Smooth muscle cell (in vitro differentiated cells): Measurements from ENCODE around the gene PTPRN2. TPM values are rescaled to one million over a fixed set of nuclear protein-coding genes. Genes with fewer than 3 reads are reported as not detected.

ENCODE experiments used
- DNase-seq: peaks from one replicate; lab custom pipeline; 2025; ENCODE audit not compliant: unreplicated experiment; lab: John Stamatoyannopoulos, UW
- H2AFZ ChIP-seq: fragments of 200-600 bp; sonication (generic); 2 replicates; pipeline ENCODE4 v1.6.0; 2016; ENCODE audit warnings: antibody characterized with exemption, low read depth, mild to moderate bottlenecking
- H3F3A ChIP-seq: fragments of 200-600 bp; sonication (generic); 2 replicates; pipeline ENCODE4 v1.6.0; 2017; ENCODE audit warnings: antibody characterized with exemption, low read depth
- H3K27ac ChIP-seq: fragments of 200-600 bp; sonication (generic); 2 replicates; pipeline ENCODE4 v1.5.1; 2016; ENCODE audit warnings: low read depth, mild to moderate bottlenecking
- H3K27me3 ChIP-seq: fragments of 200-600 bp; sonication (generic); 2 replicates; pipeline ENCODE4 v1.6.1; 2016; ENCODE audit warnings: low read depth, mild to moderate bottlenecking
- H3K36me3 ChIP-seq: fragments of 200-600 bp; sonication (generic); 2 replicates; pipeline ENCODE4 v1.5.1; 2016; ENCODE audit warnings: low read depth
- H3K4me1 ChIP-seq: fragments of 200-600 bp; sonication (generic); 2 replicates; pipeline ENCODE4 v1.5.1; 2016; ENCODE audit warnings: low read depth
- H3K4me2 ChIP-seq: fragments of 200-600 bp; sonication (generic); 2 replicates; pipeline ENCODE4 v1.6.0; 2016; ENCODE audit warnings: mild to moderate bottlenecking
- H3K4me3 ChIP-seq: fragments of 200-600 bp; sonication (generic); 2 replicates; pipeline ENCODE4 v1.5.1; 2016; ENCODE audit warnings: mild to moderate bottlenecking
- H3K79me2 ChIP-seq: fragments of 200-600 bp; sonication (generic); 2 replicates; pipeline ENCODE4 v1.6.0; 2016; ENCODE audit warnings: low read depth, mild to moderate bottlenecking
- H3K9ac ChIP-seq: fragments of 200-600 bp; sonication (generic); 2 replicates; pipeline ENCODE4 v1.6.0; 2016; ENCODE audit warnings: low read depth
- H3K9me3 ChIP-seq: fragments of 200-600 bp; sonication (generic); replicated peaks from 2 replicates; pipeline ENCODE4 v1.5.1; 2016; ENCODE audit warnings: low read depth
- H4K20me1 ChIP-seq: fragments of 200-600 bp; sonication (generic); 2 replicates; pipeline ENCODE4 v1.6.0; 2016; ENCODE audit warnings: low read depth
- CTCF ChIP-seq: fragments of 200-600 bp; sonication (generic); IDR thresholded peaks from 2 replicates; pipeline ENCODE4 v1.5.1; 2017; ENCODE audit warnings: borderline replicate concordance, mild to moderate bottlenecking, antibody characterized with exemption; ENCODE audit not compliant: insufficient read depth, poor library complexity, severe bottlenecking
- WGBS: methylation state at CpG from one replicate; pipeline ENCODE4 v1.1.7; 2016; ENCODE audit warnings: low lambda C conversion rate; 5-methylcytosine and 5-hydroxymethylcytosine counted together
- polyA plus RNA-seq: library from polyadenylated mRNA; unstranded; fragments of >200 nt; fragmentation: Nextera tagmentation; extraction: Ambion mirVana; gene quantifications from 2 replicates; pipeline ENCODE4 v1.2.1, GENCODE V29; 2016
- total RNA-seq: library from RNA; depleted of rRNA; stranded (reverse); fragments of >200 nt; gene quantifications from 2 replicates; pipeline ENCODE4 v1.2.3, GENCODE V29; 2014

Gene PTPRN2
- total and polyA plus RNA-seq, 2 experiments from 2014 or later, result 0.09 to 0.87 TPM

- no peaks in the 10 kb centered on the region for H3F3A ChIP-seq
- H3K27ac ChIP-seq, result no peak overlapping the region
- H4K20me1 ChIP-seq, result no peaks in the 10 kb centered on the region
- H3K4me1 ChIP-seq, result no peaks in the 10 kb centered on the region
- no peak for TF ChIP-seq CTCF
- WGBS, result 85% methylated on average over 12 of the region's 12 CpGs
- no peaks in the 10 kb centered on the region for H3K36me3 ChIP-seq
- H3K4me2 ChIP-seq, result no peak overlapping the region
- no peaks in the 10 kb centered on the region for H3K79me2 ChIP-seq
- no peaks in the 10 kb centered on the region for H3K27me3 ChIP-seq
- H3K9me3 ChIP-seq, result no peaks in the 10 kb centered on the region
- no peak for DNase-seq
- no peak overlapping the region for H3K4me3 ChIP-seq
- no peak overlapping the region for H3K9ac ChIP-seq
- no peak overlapping the region for H2AFZ ChIP-seq
These were observed 445.0 kb downstream of the PTPRN2 start for GRCh38 chr7:158142657-158143056.

GRCh38 chr7:158141806-158142518 lies 445.7 kb downstream of the PTPRN2 start:
- no peak overlapping the region for H3K4me3 ChIP-seq
- no peak for TF ChIP-seq CTCF
- no peak overlapping the region for H3K9ac ChIP-seq
- H3K27ac ChIP-seq, result no peak overlapping the region
- DNase-seq, result no peak
- H3F3A ChIP-seq, result no peaks in the 10 kb centered on the region
- H3K79me2 ChIP-seq, result no peaks in the 10 kb centered on the region
- WGBS, result 90% methylated on average over 39 of the region's 39 CpGs
- no peaks in the 10 kb centered on the region for H3K27me3 ChIP-seq
- no peaks in the 10 kb centered on the region for H3K36me3 ChIP-seq
- H2AFZ ChIP-seq, result no peak overlapping the region
- H4K20me1 ChIP-seq, result no peaks in the 10 kb centered on the region
- H3K9me3 ChIP-seq, result no peaks in the 10 kb centered on the region
- no peaks in the 10 kb centered on the region for H3K4me1 ChIP-seq
- no peak overlapping the region for H3K4me2 ChIP-seq

GRCh38 chr7:158141221-158141582 lies 446.4 kb downstream of the PTPRN2 start:
- no peak overlapping the region for H3K4me3 ChIP-seq
- H3K9ac ChIP-seq, result no peak overlapping the region
- H3K4me1 ChIP-seq, result no peaks in the 10 kb centered on the region
- no peaks in the 10 kb centered on the region for H3F3A ChIP-seq
- WGBS, result 93% methylated on average over 17 of the region's 17 CpGs
- H3K9me3 ChIP-seq, result no peaks in the 10 kb centered on the region
- no peaks in the 10 kb centered on the region for H3K79me2 ChIP-seq
- no peak overlapping the region for H3K4me2 ChIP-seq
- no peak overlapping the region for H2AFZ ChIP-seq
- H3K27me3 ChIP-seq, result no peaks in the 10 kb centered on the region
- no peaks in the 10 kb centered on the region for H3K36me3 ChIP-seq
- H4K20me1 ChIP-seq, result no peaks in the 10 kb centered on the region
- no peak for DNase-seq
- no peak for TF ChIP-seq CTCF
- H3K27ac ChIP-seq, result no peak overlapping the region

- H2AFZ ChIP-seq, result no peak overlapping the region
- no peaks in the 10 kb centered on the region for H3K36me3 ChIP-seq
- no peak for TF ChIP-seq CTCF
- no peaks in the 10 kb centered on the region for H3K4me1 ChIP-seq
- no peak overlapping the region for H3K9ac ChIP-seq
- no peaks in the 10 kb centered on the region for H4K20me1 ChIP-seq
- H3K4me3 ChIP-seq, result no peak overlapping the region
- no peak overlapping the region for H3K27ac ChIP-seq
- 93% methylated on average over 31 of the region's 31 CpGs for WGBS
- H3K4me2 ChIP-seq, result no peak overlapping the region
- H3K27me3 ChIP-seq, result no peaks in the 10 kb centered on the region
- DNase-seq, result no peak
- no peaks in the 10 kb centered on the region for H3K79me2 ChIP-seq
- H3K9me3 ChIP-seq, result no peaks in the 10 kb centered on the region
- H3F3A ChIP-seq, result no peaks in the 10 kb centered on the region
These were observed 446.9 kb downstream of the PTPRN2 start for GRCh38 chr7:158140538-158141220.
